Upper lobe of left lung (tissue), 6 donors: ENCODE data around the gene PANX2. TPM values are rescaled to one million over a fixed set of nuclear protein-coding genes. Genes with fewer than 3 reads are reported as not detected.

Experiments used
- ATAC-seq, 2 donors: fragments of 200-7000 bp; cut with Tn5 transposase; one replicate each; pipeline ENCODE4 v1.9.1; 2022; ENCODE audit warnings: mild to moderate bottlenecking in 2 of 2, moderate library complexity in 2 of 2; ENCODE audit not compliant: low FRiP score in 2 of 2
- DNase-seq, 2 donors: peaks; one replicate each; pipeline ENCODE4 v3.0.0-alpha.2; 2019 to 2020
- H3K27ac ChIP-seq, 4 donors: fragments of 200-600 bp; sonication (generic); one replicate each; pipeline ENCODE4 v1.5.1; 2016 to 2019
- H3K27me3 ChIP-seq, 4 donors: fragments of 200-600 bp; sonication (generic); one replicate each; pipeline ENCODE4 v1.5.1; 2017 to 2019
- H3K36me3 ChIP-seq, 4 donors: fragments of 200-600 bp; sonication (generic); one replicate each; pipeline ENCODE4 v1.5.1; 2016 to 2019
- H3K4me1 ChIP-seq, 4 donors: fragments of 200-600 bp; sonication (generic); one replicate each; pipeline ENCODE4 v1.5.1; 2018 to 2019
- H3K4me3 ChIP-seq, 4 donors: fragments of 200-600 bp; sonication (generic); one replicate each; pipeline ENCODE4 v1.5.1; 2017 to 2019; ENCODE audit warnings: mild to moderate bottlenecking in 2 of 4, moderate library complexity in 1 of 4
- H3K9me3 ChIP-seq, 4 donors: fragments of 200-600 bp; sonication (generic); one replicate each; pipeline ENCODE4 v1.5.1; 2018 to 2019
- EP300 ChIP-seq, 4 donors: sonication (generic); formaldehyde crosslinking; IDR thresholded peaks; one replicate each; pipeline ENCODE4 v1.5.1; 2017; ENCODE audit warnings: antibody characterized with exemption in 4 of 4, control low read depth in 2 of 4
- POLR2A ChIP-seq, 4 donors: fragments of 450-650 bp; IDR thresholded peaks; one replicate each; pipeline ENCODE4 v1.5.1; 2016 to 2017; ENCODE audit warnings: antibody characterized with exemption in 4 of 4, mild to moderate bottlenecking in 2 of 4
- POLR2AphosphoS5 ChIP-seq, 2 donors: sonication (generic); formaldehyde crosslinking; IDR thresholded peaks; one replicate each; pipeline ENCODE4 v1.5.1; 2017; ENCODE audit warnings: antibody characterized with exemption in 2 of 2
- WGBS, 2 donors: methylation state at CpG; one replicate each; pipeline ENCODE4 v1.1.5; 2017 to 2018; 5-methylcytosine and 5-hydroxymethylcytosine counted together
- total RNA-seq, 6 donors: library from RNA; depleted of rRNA in 4 of 6; stranded (reverse); fragments of >200 nt in 4 of 6; gene quantifications; one replicate each; pipeline versions ENCODE4 v1.1.0 to v1.2.1, GENCODE V29; 2016 to 2021
- TF ChIP-seq, protein P1 (sequence below), 6 experiments: fragments of 450-650 bp in 4 of 6; fragments of 200-600 bp in 2 of 6; sonication (generic) in 2 of 6; IDR thresholded peaks; one replicate each; pipeline ENCODE4 v1.5.1; 2016 to 2019; ENCODE audit warnings: antibody characterized with exemption in 6 of 6
- donor health status: DM: no; HTN: no; CAD: no; lungs with moderate emphysema.
- donor health status: DM: no; HTN: yes; CAD: no; lungs with severe emphysema.

PANX2 gene
- total RNA-seq, 6 donors from 2014 or later = 1.9 to 16.8 (median 7.1) TPM

DNA sequence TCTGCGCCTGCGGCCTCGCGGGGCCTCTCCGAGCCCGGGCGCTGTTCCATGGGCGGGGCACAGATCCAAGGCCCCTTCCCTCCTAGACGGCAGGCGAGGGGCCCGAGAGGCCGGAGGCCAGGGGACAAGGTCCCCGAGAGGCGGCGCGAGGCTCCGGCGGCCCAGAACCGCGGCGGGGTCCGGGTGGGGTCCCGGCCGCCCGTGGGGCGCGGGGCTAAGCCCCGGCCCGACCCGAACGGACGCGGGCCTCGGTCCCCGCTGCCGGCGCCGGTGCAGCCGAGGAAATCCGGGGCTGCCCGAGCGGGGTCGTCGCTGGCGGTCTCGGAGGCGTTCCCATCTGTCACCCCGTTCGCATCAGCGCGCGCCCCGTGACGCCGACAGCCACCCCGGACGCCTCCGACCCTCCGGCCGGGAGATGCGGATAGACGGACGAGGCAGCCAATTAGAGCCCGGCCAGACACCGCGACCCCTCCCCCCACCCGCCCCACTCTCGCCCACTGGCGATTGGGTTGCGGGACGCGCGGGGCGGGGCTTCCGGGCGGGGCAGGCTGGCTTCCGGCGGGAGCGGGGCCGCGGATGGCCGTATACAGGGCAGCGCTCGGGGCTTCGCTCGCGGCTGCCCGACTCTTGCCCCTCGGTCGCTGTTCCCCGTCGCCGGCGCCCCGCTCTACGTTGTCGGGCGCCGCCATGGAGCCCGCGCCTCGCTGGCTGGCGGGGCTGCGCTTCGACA, 30.1 kb downstream of the PANX2 start, which contains the start of gene SELENOO:
TSS of gene SELENOO (plus strand) at position 551 of the 730 bp plus-strand sequence. CDS start at position 577, 26 bp downstream.
- Histone ChIP-seq H3K4me1 (peaks cover 15 to 48% (median 23%) of the 10 kb centered on the region in 4 donors), H3K4me3 (peak within 1 kb of the TSS; percentile 66 to 90 (median 84)), H3K9me3 (no peaks in the 10 kb centered on the region), H3K27me3 (no peaks in the 10 kb centered on the region), H3K27ac (peak within 1 kb of the TSS; percentile 80 to 89 (median 85)), H3K36me3 (peaks cover 0 to 41% (median 22%) of the 10 kb centered on the region in 4 donors)
- peak; percentile 90 to 96 for ATAC-seq
- peak; percentile 91 to 99 for DNase-seq
- TF ChIP-seq POLR2A (IDR thresholded peaks at IDR 0.05) (peak in 3 of 4 donors; percentile 44 to 93 (median 63)), POLR2AphosphoS5 (IDR thresholded peaks at IDR 0.05) (peak; percentile 84 to 90), EP300 (IDR thresholded peaks at IDR 0.05) (no peak)
- TF ChIP-seq, protein P1, sequence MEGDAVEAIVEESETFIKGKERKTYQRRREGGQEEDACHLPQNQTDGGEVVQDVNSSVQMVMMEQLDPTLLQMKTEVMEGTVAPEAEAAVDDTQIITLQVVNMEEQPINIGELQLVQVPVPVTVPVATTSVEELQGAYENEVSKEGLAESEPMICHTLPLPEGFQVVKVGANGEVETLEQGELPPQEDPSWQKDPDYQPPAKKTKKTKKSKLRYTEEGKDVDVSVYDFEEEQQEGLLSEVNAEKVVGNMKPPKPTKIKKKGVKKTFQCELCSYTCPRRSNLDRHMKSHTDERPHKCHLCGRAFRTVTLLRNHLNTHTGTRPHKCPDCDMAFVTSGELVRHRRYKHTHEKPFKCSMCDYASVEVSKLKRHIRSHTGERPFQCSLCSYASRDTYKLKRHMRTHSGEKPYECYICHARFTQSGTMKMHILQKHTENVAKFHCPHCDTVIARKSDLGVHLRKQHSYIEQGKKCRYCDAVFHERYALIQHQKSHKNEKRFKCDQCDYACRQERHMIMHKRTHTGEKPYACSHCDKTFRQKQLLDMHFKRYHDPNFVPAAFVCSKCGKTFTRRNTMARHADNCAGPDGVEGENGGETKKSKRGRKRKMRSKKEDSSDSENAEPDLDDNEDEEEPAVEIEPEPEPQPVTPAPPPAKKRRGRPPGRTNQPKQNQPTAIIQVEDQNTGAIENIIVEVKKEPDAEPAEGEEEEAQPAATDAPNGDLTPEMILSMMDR (IDR thresholded peaks at IDR 0.05) = no peak
- 0% methylated on average over 8 to 39 of the region's 105 CpGs for WGBS, 2 donors

DNA sequence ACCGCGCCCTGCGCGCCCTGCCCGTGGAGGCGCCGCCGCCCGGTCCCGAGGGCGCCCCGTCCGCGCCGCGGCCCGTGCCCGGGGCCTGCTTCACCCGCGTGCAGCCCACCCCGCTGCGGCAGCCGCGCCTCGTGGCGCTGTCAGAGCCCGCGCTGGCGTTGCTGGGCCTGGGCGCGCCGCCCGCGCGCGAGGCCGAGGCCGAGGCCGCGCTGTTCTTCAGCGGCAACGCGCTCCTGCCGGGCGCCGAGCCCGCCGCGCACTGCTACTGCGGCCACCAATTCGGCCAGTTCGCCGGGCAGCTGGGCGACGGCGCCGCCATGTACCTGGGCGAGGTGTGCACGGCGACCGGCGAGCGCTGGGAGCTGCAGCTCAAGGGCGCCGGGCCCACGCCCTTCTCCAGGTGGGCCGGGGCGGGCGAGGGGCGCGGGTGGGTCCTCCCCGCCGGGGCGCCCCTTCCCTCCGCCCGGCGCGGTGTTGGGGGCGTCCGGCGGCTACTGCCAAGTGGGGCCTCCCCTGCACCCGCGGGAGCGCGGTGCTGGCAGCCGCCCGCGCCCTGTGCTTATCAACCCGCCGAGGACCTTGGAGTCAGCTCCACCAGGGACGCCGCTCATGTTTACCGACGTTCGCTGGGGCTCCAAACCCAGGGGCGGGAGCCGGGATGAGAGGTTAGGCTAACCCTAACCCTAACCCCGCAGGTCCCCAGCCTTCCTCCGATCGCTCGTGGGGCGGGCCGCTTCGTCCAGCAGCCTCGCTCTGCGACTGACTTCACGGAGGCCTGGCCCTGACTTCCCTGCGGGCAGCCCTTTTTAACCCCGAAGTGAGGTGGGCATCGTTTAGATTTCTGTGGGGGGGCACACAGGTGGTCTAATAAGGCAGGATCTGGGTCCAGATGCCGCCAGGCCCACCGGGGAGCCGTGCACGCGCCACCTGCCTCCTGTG, 30.9 kb downstream of the PANX2 start:
- Histone ChIP-seq H3K4me3 (peak overlapping the region; percentile 66 to 90 (median 84)), H3K27ac (peak overlapping the region; percentile 80 to 89 (median 85)), H3K27me3 (no peaks in the 10 kb centered on the region), H3K36me3 (peaks cover 1 to 36% (median 22%) of the 10 kb centered on the region in 4 donors), H3K9me3 (no peaks in the 10 kb centered on the region), H3K4me1 (peaks cover 17 to 55% (median 25%) of the 10 kb centered on the region in 4 donors)
- 7 to 17% methylated on average over 21 to 40 of the region's 115 CpGs for WGBS, 2 donors
- TF ChIP-seq, protein P1 (IDR thresholded peaks at IDR 0.05) = peak in 2 of 6 experiments; percentile 27 to 35
- TF ChIP-seq EP300 (IDR thresholded peaks at IDR 0.05) (no peak), POLR2AphosphoS5 (IDR thresholded peaks at IDR 0.05) (no peak)
- ATAC-seq (peak in 1 of 2 donors; percentile 42), DNase-seq (peak in 1 of 2 donors; percentile 91)

DNA sequence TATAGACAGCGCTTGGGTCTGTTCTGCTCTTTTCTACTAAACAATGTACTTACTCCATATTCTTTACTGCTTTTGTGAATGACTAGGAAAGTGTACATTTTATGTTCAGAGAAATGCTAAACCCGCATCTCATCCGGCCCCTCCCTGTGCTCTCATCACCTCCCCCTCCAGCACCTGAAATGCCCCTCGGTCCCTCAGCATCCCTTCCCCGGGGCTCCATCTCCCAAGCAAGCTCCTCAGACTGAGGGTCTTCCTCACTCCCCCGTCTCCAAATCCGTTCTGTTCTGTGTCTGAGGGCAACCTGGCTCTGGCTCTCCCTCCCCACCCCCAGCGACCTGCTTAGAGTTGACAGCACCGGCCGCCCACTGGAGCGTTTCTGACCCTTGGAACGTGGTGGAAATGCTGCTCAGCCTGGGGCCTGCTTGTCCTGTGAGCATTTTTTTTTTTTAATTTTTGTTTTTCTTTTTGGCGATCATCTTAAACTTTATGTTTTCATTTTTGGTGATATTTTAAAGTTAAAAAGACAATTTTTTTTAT, 31.7 kb downstream of the PANX2 start:
- no peak overlapping the region for H3K27ac ChIP-seq
- WGBS, 2 donors = 76 to 77% methylated on average over 13 of the region's 13 CpGs
- no peak for ATAC-seq
- H3K4me3 ChIP-seq = peak overlapping the region; percentile 66 to 90 (median 82)
- no peaks in the 10 kb centered on the region for H3K27me3 ChIP-seq
- DNase-seq = peak in 1 of 2 donors; percentile 22
- H3K36me3 ChIP-seq = peaks cover 7 to 36% (median 24%) of the 10 kb centered on the region in 4 donors
- TF ChIP-seq EP300 (IDR thresholded peaks at IDR 0.05) (no peak), POLR2AphosphoS5 (IDR thresholded peaks at IDR 0.05) (no peak), POLR2A (IDR thresholded peaks at IDR 0.05) (no peak)
- TF ChIP-seq, protein P1 (IDR thresholded peaks at IDR 0.05) = no peak
- H3K9me3 ChIP-seq = no peaks in the 10 kb centered on the region
- peaks cover 24 to 62% (median 31%) of the 10 kb centered on the region in 4 donors for H3K4me1 ChIP-seq

DNA sequence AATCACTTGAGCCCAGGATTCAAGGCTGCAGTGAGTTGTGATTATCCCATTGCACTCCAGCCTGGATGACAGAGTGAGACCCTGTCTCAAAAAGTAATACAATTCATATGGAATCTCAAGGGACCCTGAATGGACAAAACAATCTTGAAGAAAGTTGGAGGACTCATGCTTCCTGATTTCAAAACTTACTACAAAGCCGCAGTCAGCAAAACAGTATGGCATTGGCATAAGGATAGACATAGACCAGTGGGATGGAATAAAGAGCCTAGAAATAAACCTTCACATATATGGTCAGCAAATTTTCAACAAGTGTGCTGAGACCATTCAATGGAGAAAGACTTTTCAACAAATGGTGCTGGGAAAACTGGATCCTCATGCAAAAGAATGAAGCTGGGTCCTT, 32.8 kb downstream of the PANX2 start:
- 91 to 94% methylated on average over 1 of the region's 1 CpG for WGBS, 2 donors
- DNase-seq (no peak), ATAC-seq (no peak)
- Histone ChIP-seq H3K36me3 (peaks cover 7 to 33% (median 19%) of the 10 kb centered on the region in 4 donors), H3K27me3 (no peaks in the 10 kb centered on the region), H3K9me3 (no peaks in the 10 kb centered on the region), H3K27ac (no peak overlapping the region), H3K4me1 (peaks cover 27 to 69% (median 35%) of the 10 kb centered on the region in 4 donors), H3K4me3 (no peak overlapping the region)
- TF ChIP-seq, protein P1 (IDR thresholded peaks at IDR 0.05) = no peak
- no peak for TF ChIP-seq EP300 (IDR thresholded peaks at IDR 0.05)
- TF ChIP-seq POLR2A (IDR thresholded peaks at IDR 0.05) = no peak
- no peak for TF ChIP-seq POLR2AphosphoS5 (IDR thresholded peaks at IDR 0.05)
